Measurements from ENCODE around the gene EDDM3A. TPM values are rescaled to one million over a fixed set of nuclear protein-coding genes. Genes with fewer than 3 reads are reported as not detected.

Gene EDDM3A
- total and polyA plus RNA-seq, 2 of the 13 experiments (the other 11 are each of a cell fraction or from before 2014, with no cell fraction given), result not detected

DNA sequence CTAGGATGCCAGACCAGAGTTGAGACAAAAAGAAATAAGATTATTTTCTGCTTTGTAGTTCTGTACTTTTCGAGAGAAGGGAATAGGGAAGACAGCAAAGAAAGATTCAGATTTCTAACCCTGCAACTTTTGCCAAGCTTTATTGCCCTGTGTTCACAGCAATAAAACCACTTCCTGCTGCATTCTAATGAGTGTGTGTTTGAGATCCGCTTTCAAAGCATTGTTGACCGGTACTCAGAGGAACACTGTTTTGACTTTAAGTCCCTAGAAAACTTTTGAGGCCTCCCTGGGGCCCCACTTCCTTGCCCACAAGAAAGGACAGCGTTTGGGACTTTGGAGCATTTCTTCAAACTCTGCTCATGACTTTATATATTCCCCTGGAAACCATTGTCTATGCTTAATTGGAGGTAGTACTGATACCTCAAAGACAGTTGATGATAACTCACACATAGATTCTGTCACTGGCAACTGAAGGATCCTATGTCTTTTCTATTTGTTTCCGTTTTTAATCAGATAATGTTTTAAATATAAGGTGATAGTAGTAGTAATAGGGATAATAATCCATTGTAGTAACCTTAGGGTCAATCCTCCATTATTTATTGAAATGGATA is 36.7 kb downstream of the EDDM3A start:
- no peak for DNase-seq (ENCODE audit: low spot score)
- Histone ChIP-seq H3K4me3 (replicated peaks in 1 of 3; ENCODE audit: insufficient read depth in 1 of 3, low read depth in 2 of 3, low read length in 3 of 3) (no peak overlapping the region), H3K4me1 (ENCODE audit: insufficient read depth, low read length) (no peaks in the 10 kb centered on the region), H2AFZ (ENCODE audit: low read length) (no peak overlapping the region), H3K79me2 (ENCODE audit: insufficient read depth, low read length) (no peaks in the 10 kb centered on the region), H3K9ac (ENCODE audit: insufficient read depth, low read depth, low read length) (no peak overlapping the region), H3K36me3 (replicated peaks in 1 of 2; ENCODE audit: control insufficient read depth in 1 of 2, insufficient read depth in 2 of 2, low read length in 2 of 2) (no peaks in the 10 kb centered on the region), H3K4me2 (ENCODE audit: low read depth, low read length) (no peak overlapping the region), H3K9me3 (ENCODE audit: low read length) (no peaks in the 10 kb centered on the region), H3K27ac (ENCODE audit: extremely low read length, insufficient read depth, low read length) (no peak overlapping the region), H3K27me3 (ENCODE audit: control insufficient read depth in 1 of 2, insufficient read depth in 2 of 2, low read length in 2 of 2) (no peaks in the 10 kb centered on the region), H4K20me1 (ENCODE audit: insufficient read depth, low read length) (no peaks in the 10 kb centered on the region)
- ATAC-seq, result no peak
- no peak for FAIRE-seq
- CTCF ChIA-PET (ENCODE audit: low intra/inter-chr PET ratio, low total read pairs), result no interaction called here
- intact Hi-C loops (cut with micrococcal nuclease; ENCODE audit: unreplicated experiment) (no loop called here), in situ Hi-C loops (cut with HindIII; ENCODE audit: extremely low pct_ligation_motif_present, low pct_unique_long_range_greater_than_20kb) (no loop called here)
- WGBS (ENCODE audit: low lambda C conversion rate), result 24% methylated on average over 5 of the region's 5 CpGs
- TF ChIP-seq REXO4 (CRISPR knock-in tag; IDR thresholded peaks at IDR 0.05; ENCODE audit: borderline replicate concordance) (no peak), ZNF292 (CRISPR knock-in tag; IDR thresholded peaks at IDR 0.05; ENCODE audit: borderline replicate concordance, low read depth) (no peak), ZNF33B (CRISPR knock-in tag; IDR thresholded peaks at IDR 0.05) (no peak), SCMH1 (CRISPR knock-in tag; IDR thresholded peaks at IDR 0.05; ENCODE audit: borderline replicate concordance) (no peak), SIX1 (CRISPR knock-in tag; IDR thresholded peaks at IDR 0.05; ENCODE audit: borderline replicate concordance) (no peak), THYN1 (CRISPR knock-in tag; IDR thresholded peaks at IDR 0.05; ENCODE audit: borderline replicate concordance, low read depth) (no peak), ZNF337 (CRISPR knock-in tag; IDR thresholded peaks at IDR 0.05; ENCODE audit: borderline replicate concordance, low read depth) (no peak), STAG1 (CRISPR knock-in tag; IDR thresholded peaks at IDR 0.05) (no peak), NCOA2 (CRISPR knock-in tag; IDR thresholded peaks at IDR 0.05) (no peak), PLRG1 (conservative IDR thresholded peaks at IDR 0.05) (no peak), ESRRA (CRISPR knock-in tag; IDR thresholded peaks at IDR 0.05; ENCODE audit: low read depth) (no peak), REL (CRISPR knock-in tag; conservative IDR thresholded peaks at IDR 0.05) (no peak), ZSCAN31 (CRISPR knock-in tag; IDR thresholded peaks at IDR 0.05; ENCODE audit: low read depth) (no peak), NR2F6 (IDR thresholded peaks at IDR 0.05) (no peak), NR2F6 (CRISPR knock-in tag; IDR thresholded peaks at IDR 0.05) (no peak), PPARG (CRISPR knock-in tag; conservative IDR thresholded peaks at IDR 0.05) (no peak), ZNF282 (IDR thresholded peaks at IDR 0.05; ENCODE audit: partially characterized antibody) (no peak), SMAD9 (CRISPR knock-in tag; IDR thresholded peaks at IDR 0.05) (no peak), CHD2 (IDR thresholded peaks at IDR 0.05; ENCODE audit: low read depth, low read length) (no peak)
- TF ChIP-seq, protein P1, sequence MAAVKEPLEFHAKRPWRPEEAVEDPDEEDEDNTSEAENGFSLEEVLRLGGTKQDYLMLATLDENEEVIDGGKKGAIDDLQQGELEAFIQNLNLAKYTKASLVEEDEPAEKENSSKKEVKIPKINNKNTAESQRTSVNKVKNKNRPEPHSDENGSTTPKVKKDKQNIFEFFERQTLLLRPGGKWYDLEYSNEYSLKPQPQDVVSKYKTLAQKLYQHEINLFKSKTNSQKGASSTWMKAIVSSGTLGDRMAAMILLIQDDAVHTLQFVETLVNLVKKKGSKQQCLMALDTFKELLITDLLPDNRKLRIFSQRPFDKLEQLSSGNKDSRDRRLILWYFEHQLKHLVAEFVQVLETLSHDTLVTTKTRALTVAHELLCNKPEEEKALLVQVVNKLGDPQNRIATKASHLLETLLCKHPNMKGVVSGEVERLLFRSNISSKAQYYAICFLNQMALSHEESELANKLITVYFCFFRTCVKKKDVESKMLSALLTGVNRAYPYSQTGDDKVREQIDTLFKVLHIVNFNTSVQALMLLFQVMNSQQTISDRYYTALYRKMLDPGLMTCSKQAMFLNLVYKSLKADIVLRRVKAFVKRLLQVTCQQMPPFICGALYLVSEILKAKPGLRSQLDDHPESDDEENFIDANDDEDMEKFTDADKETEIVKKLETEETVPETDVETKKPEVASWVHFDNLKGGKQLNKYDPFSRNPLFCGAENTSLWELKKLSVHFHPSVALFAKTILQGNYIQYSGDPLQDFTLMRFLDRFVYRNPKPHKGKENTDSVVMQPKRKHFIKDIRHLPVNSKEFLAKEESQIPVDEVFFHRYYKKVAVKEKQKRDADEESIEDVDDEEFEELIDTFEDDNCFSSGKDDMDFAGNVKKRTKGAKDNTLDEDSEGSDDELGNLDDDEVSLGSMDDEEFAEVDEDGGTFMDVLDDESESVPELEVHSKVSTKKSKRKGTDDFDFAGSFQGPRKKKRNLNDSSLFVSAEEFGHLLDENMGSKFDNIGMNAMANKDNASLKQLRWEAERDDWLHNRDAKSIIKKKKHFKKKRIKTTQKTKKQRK (IDR thresholded peaks at IDR 0.05; ENCODE audit: low read length), result no peak
- TF ChIP-seq, protein P2, sequence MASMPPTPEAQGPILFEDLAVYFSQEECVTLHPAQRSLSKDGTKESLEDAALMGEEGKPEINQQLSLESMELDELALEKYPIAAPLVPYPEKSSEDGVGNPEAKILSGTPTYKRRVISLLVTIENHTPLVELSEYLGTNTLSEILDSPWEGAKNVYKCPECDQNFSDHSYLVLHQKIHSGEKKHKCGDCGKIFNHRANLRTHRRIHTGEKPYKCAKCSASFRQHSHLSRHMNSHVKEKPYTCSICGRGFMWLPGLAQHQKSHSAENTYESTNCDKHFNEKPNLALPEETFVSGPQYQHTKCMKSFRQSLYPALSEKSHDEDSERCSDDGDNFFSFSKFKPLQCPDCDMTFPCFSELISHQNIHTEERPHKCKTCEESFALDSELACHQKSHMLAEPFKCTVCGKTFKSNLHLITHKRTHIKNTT (CRISPR knock-in tag; IDR thresholded peaks at IDR 0.05), result no peak
- no TSS peak for BruUV-seq (replicated peaks)
- POLR2A ChIA-PET, result no interaction called here
